ENCODE data around the gene RHD.
"Not testable (repeated sequence)": the region's sequence is repeated elsewhere in the genome, so short reads cannot be mapped to it uniquely, and the experiment has no call there.

The RHD gene

GRCh38 chr1:25324407-25324806 is 52.1 kb downstream of the RHD start:
- not testable (repeated sequence) for H3K4me1 ChIP-seq, H3K27ac ChIP-seq, H4K20me1 ChIP-seq, H3K27me3 ChIP-seq, H3K9ac ChIP-seq, H3K9me3 ChIP-seq, H3K4me2 ChIP-seq, H3K4me3 ChIP-seq, H3K36me3 ChIP-seq

DNA sequence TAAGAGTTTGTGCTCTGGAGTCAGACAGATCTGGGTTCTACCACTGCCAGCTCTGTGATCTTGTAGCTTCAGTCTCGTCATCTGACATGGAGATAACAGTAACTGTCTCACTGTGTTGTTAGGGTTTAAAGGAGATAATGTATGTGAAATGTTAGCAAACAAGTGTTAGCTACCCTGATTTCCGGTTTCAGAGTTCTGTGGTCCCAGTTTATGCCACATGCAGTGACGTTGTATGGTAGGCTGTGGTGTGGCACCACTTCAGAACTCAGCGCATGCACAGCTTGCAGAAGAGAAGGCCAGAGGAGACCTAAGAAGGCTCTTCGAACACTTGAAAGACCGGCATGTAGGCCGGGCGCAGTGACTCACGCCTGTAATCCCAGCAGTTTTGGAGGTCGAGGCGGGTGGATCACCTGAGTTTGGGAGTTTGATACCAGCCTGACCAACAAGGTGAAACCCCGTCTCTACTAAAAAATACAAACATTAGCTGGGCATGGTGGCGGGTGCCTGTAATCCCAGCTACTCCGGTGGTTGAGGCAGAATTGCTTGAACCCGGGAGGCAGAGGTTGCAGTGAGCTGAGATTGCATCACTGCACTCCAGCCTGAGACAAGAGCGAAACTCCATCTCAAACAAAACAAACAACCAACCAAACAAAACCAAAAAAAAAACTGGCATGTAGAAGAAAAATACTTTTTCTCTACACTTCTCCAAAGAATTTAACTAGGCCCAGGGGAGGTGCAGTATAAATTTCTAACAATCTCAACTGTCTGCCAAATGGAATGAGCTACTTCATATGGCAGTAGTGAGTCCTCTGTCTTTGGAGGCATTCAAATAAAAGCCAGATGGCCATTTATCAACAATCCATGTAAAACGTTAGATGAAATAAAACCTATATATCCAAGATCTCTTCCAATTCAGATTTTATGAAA is 55.8 kb downstream of the RHD start:
- not testable (repeated sequence) for H3K4me3 ChIP-seq, H3K4me1 ChIP-seq, H3K9me3 ChIP-seq, H3K27ac ChIP-seq, H3K9ac ChIP-seq, H4K20me1 ChIP-seq, H3K4me2 ChIP-seq, H3K36me3 ChIP-seq, H3K27me3 ChIP-seq

GRCh38 chr1:25328791-25329185 is 56.5 kb downstream of the RHD start:
- not testable (repeated sequence) for H3K4me1 ChIP-seq, H3K9ac ChIP-seq, H3K27ac ChIP-seq, H3K36me3 ChIP-seq, H4K20me1 ChIP-seq, H3K27me3 ChIP-seq, H3K4me3 ChIP-seq, H3K4me2 ChIP-seq, H3K9me3 ChIP-seq

GRCh38 chr1:25329336-25329735 is 57.0 kb downstream of the RHD start:
- not testable (repeated sequence) for H3K9me3 ChIP-seq, H3K36me3 ChIP-seq, H3K27ac ChIP-seq, H3K4me1 ChIP-seq, H3K4me3 ChIP-seq, H3K27me3 ChIP-seq, H4K20me1 ChIP-seq, H3K9ac ChIP-seq, H3K4me2 ChIP-seq

DNA sequence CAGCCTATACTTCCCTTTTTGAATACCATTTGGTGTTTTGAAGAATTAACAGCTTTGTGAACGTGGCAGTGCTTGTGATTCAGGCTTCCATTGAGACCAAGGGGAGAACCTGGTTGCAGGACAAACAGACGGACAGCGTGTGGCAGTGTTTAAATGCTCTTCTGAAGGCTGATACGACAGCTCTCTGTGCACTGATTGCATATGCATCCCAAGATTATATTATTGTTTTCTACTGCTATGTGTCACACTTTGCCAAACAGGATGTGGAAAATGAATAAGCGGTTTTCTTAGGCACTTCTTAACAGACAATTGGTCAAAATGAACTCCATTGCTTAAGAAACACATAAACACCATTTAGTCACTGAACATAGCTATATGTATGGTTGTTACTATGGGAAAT is 57.6 kb downstream of the RHD start:
- H3K4me1 ChIP-seq, H3K27ac ChIP-seq, H3K9me3 ChIP-seq, H3K4me3 ChIP-seq, H3K36me3 ChIP-seq, H4K20me1 ChIP-seq, H3K9ac ChIP-seq, H3K27me3 ChIP-seq, H3K4me2 ChIP-seq: not testable (repeated sequence)

GRCh38 chr1:25336922-25337354 is 64.6 kb downstream of the RHD start:
- peak overlapping the region; percentile 68 for H3K4me2 ChIP-seq
- H3K27me3 ChIP-seq, H3K36me3 ChIP-seq, H3K27ac ChIP-seq, H3K9me3 ChIP-seq: not testable (repeated sequence)
- H3K9ac ChIP-seq, result peak overlapping the region; percentile 77
- peak overlapping the region; percentile 99 for H3K4me3 ChIP-seq
- H4K20me1 ChIP-seq, result peaks cover 37% of the 10 kb centered on the region
- peaks cover 19% of the 10 kb centered on the region for H3K4me1 ChIP-seq

- H3K9me3 ChIP-seq, H3K36me3 ChIP-seq, H3K27me3 ChIP-seq: not testable (repeated sequence)
- H3K27ac ChIP-seq, result peak overlapping the region; percentile 94; the same call in 1 of the 2 replicates
- peak overlapping the region; percentile 99 for H3K4me3 ChIP-seq
- peak overlapping the region; percentile 95; the same call in 1 of the 2 replicates for H3K9ac ChIP-seq
- H4K20me1 ChIP-seq, result peaks cover 44% of the 10 kb centered on the region
- H3K4me2 ChIP-seq, result peak overlapping the region; percentile 47; the same call in 1 of the 2 replicates
- peaks cover 19% of the 10 kb centered on the region for H3K4me1 ChIP-seq
Observed at GRCh38 chr1:25337483-25338187, 65.3 kb downstream of the RHD start.

- Histone ChIP-seq H3K4me2 (peak within 1 kb of the TSS; percentile 96), H3K27me3 (no peaks in the 10 kb centered on the region), H3K36me3 (peaks cover 15% of the 10 kb centered on the region), H3K27ac (peak within 1 kb of the TSS; percentile 94), H4K20me1 (peaks cover 52% of the 10 kb centered on the region), H3K9ac (peak within 1 kb of the TSS; percentile 95), H3K9me3 (no peaks in the 10 kb centered on the region), H3K4me3 (peak within 1 kb of the TSS; percentile 99), H3K4me1 (peaks cover 19% of the 10 kb centered on the region)
- TF ChIP-seq Cebpa-rat (IDR thresholded peaks at IDR 0.05), result no peak
Observed at GRCh38 chr1:25338188-25338981, 66.1 kb downstream of the RHD start, which contains the start of gene TMEM50A. Gene TMEM50A, plus strand, starts transcription at chr1:25338334. Its CDS starts 2,153 bp downstream, at chr1:25340487.

DNA sequence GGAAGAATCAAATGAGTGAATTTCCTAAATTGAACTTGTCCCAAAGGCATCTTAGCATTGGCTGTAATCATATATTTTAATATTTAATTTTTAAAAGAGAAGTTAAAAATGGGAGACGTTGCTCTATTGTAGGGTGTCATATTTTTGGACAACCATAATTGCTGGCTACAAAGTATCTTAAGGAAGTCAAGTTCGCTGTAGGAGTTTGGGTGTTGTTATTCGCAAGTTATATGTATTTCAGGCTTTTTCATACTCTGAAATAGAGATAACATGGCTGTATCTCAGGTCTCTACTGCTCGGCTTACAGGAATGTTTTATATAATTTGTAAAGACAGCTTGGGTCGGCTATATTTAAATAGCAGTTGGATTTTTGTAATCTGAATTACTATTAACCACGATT is 66.7 kb downstream of the RHD start:
- Histone ChIP-seq H3K4me2 (peak overlapping the region; percentile 96), H3K36me3 (peaks cover 21% of the 10 kb centered on the region), H3K27ac (peak overlapping the region; percentile 94), H3K27me3 (no peaks in the 10 kb centered on the region), H3K9ac (peak overlapping the region; percentile 95), H3K4me1 (peaks cover 19% of the 10 kb centered on the region), H3K4me3 (peak overlapping the region; percentile 99), H4K20me1 (peaks cover 58% of the 10 kb centered on the region), H3K9me3 (no peaks in the 10 kb centered on the region)
- no peak for TF ChIP-seq Cebpa-rat (IDR thresholded peaks at IDR 0.05)

DNA sequence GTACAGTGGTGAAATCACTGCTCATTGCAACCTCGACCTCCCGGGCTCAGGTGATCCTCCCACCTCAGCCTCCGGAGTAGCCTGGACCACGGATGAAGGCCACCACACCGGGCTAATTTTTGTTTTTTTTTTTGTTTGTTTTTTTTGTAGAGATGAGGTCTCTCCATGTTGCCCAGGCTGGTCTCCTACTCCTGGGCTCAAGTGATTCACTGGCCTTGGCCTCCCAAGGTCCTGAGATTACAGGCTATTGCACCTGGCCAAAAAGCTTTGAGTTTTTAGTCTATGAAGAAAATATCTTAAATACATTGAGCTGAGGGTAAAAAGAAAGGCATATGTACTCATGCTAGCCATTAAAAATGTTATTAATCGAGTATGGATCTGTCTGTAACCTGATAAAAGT is 69.4 kb downstream of the RHD start:
- Histone ChIP-seq H4K20me1 (peaks cover 85% of the 10 kb centered on the region), H3K9ac (no peak overlapping the region), H3K4me2 (no peak overlapping the region), H3K4me3 (no peak overlapping the region), H3K9me3 (no peaks in the 10 kb centered on the region), H3K4me1 (peaks cover 19% of the 10 kb centered on the region), H3K36me3 (peaks cover 48% of the 10 kb centered on the region), H3K27me3 (no peaks in the 10 kb centered on the region), H3K27ac (no peak overlapping the region)
- no peak for TF ChIP-seq Cebpa-rat (IDR thresholded peaks at IDR 0.05)
